Activated T-cell treated with anti-CD3 and anti-CD28 coated beads, Interleukin-2, amount 50 U/mL, for 72 hours (primary cell): Measurements from ENCODE around the gene SLC6A20. TPM values are rescaled to one million over a fixed set of nuclear protein-coding genes. Genes with fewer than 3 reads are reported as not detected.

Experiments used
- ATAC-seq, 2 donors: fragments of 150-1000 bp; cut with Tn5 transposase; replicated peaks in 1 of 2; 2 replicates each; pipeline ENCODE4 v1.10.0; 2021; ENCODE audit warnings: moderate library complexity in 2 of 2, mild to moderate bottlenecking in 1 of 2
- DNase-seq, 2 donors: peaks; one replicate each; pipeline ENCODE4 v3.0.0; 2021 to 2022; ENCODE audit warnings: mixed read lengths in 1 of 2
- H3K27ac Mint-ChIP-seq: one replicate; pipeline ENCODE4 v1.8.0; 2022; ENCODE audit warnings: mild to moderate bottlenecking, moderate library complexity, mixed read lengths
- H3K27me3 Mint-ChIP-seq: one replicate; pipeline ENCODE4 v1.8.0; 2022; ENCODE audit warnings: low read depth, mixed read lengths
- H3K36me3 Mint-ChIP-seq, 2 donors: one replicate each; pipeline ENCODE4 v1.8.0; 2022; ENCODE audit warnings: mixed read lengths in 2 of 2, mild to moderate bottlenecking in 1 of 2; ENCODE audit not compliant: insufficient read depth in 2 of 2
- H3K4me1 Mint-ChIP-seq: one replicate; pipeline ENCODE4 v1.8.0; 2022; ENCODE audit warnings: low read depth, mixed read lengths
- H3K4me3 Mint-ChIP-seq, 2 donors: one replicate each; pipeline ENCODE4 v1.8.0; 2022; ENCODE audit warnings: mild to moderate bottlenecking in 2 of 2, mixed read lengths in 2 of 2, moderate library complexity in 2 of 2
- H3K9me3 Mint-ChIP-seq, 2 donors: one replicate each; pipeline ENCODE4 v1.8.0; 2022; ENCODE audit warnings: mixed read lengths in 2 of 2
- total RNA-seq, 2 donors: library from RNA; stranded (reverse); gene quantifications; one replicate each; pipeline ENCODE4 v1.2.3, GENCODE V29; 2022

The SLC6A20 gene
- total RNA-seq, 2 donors from 2014 or later = not detected

DNA sequence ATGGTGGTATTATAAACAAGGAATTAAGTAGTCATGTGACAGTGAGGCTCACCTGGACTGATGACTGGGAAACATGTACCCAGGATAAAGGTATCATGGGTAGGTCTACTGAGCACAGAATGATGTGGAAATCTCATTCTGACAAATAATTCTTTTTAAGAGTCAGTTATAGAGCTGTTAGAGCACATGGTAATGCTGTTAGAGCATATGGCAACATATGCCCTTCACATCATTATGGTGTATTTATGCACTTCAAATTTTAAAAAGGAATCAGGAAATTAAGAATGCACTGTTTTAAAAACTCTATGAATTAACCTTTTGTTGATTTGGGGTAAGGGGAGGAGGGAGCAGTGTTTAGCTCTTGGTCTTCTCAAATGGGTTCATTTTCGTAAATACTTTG, 1.7 kb downstream of the SLC6A20 start:
- no peak overlapping the region for H3K27ac Mint-ChIP-seq
- DNase-seq (no peak), ATAC-seq (no peak)
- H3K27me3 Mint-ChIP-seq = peaks cover 70% of the 10 kb centered on the region
- peaks cover 2 to 6% of the 10 kb centered on the region in 2 donors for H3K9me3 Mint-ChIP-seq
- no peak overlapping the region for H3K4me3 Mint-ChIP-seq
- peaks cover 8% of the 10 kb centered on the region for H3K4me1 Mint-ChIP-seq
- H3K36me3 Mint-ChIP-seq = peaks cover 0 to 2% of the 10 kb centered on the region in 2 donors

DNA sequence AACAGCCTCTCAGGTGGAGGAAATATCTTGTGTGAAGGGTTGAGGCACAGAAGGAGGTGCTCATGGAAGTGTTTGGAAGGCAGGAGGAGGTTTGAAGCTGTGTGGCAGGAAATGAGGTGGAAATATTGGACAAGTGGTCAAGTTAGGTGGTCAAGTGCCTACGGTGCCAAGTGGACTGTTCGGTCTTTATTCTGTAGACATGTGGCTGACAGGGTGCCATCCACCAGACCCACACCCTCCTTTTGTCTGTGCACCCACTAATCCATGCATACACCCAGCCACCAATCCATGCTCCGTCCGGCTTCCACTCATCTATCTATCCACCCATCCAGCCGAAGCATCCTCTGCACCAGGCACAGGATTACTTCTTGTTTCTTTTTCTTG, 2.2 kb downstream of the SLC6A20 start:
- peaks cover 0 to 2% of the 10 kb centered on the region in 2 donors for H3K36me3 Mint-ChIP-seq
- no peak overlapping the region for H3K4me3 Mint-ChIP-seq
- no peak overlapping the region for H3K27ac Mint-ChIP-seq
- H3K9me3 Mint-ChIP-seq = peaks cover 2 to 6% of the 10 kb centered on the region in 2 donors
- H3K27me3 Mint-ChIP-seq = peaks cover 66% of the 10 kb centered on the region
- ATAC-seq (no peak), DNase-seq (no peak)
- H3K4me1 Mint-ChIP-seq = peaks cover 8% of the 10 kb centered on the region

DNA sequence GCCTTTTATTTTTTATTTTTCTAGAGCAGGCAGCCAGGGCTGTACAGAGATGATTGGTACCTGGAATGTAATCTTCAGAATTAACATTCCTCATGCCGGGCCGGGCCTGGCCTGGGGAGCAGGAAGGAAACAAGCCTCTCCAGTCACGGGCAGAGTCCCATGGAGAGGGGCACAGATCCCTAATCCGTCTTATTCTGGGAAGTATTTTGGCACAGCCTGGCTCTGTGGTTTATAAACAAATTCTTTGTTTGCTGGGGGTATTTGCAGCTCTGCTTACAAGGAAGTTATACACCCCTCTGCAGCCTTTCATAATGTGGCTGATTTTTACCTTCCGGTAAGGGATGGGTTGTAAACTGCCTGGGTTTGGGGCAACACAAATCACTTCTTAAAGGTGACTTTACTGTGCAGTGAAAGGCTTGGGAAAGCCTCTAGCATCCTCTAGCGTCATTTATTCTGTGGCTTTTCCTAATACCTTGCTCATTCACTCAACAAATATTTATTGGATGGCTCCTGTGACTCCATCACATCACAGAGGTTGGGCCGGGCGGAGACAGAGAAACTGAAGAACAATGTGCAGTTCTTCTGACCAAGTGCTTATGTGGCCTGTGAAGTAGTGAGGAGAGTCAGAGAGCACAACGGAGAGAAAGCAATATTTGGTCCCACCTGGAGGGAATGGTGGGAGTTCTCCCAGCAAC, 2.7 kb downstream of the SLC6A20 start:
- DNase-seq (no peak), ATAC-seq (no peak)
- H3K4me3 Mint-ChIP-seq = no peak overlapping the region
- H3K27me3 Mint-ChIP-seq = peaks cover 60% of the 10 kb centered on the region
- peaks cover 0 to 2% of the 10 kb centered on the region in 2 donors for H3K36me3 Mint-ChIP-seq
- H3K9me3 Mint-ChIP-seq = peaks cover 2 to 6% of the 10 kb centered on the region in 2 donors
- no peak overlapping the region for H3K27ac Mint-ChIP-seq
- peaks cover 8% of the 10 kb centered on the region for H3K4me1 Mint-ChIP-seq

DNA sequence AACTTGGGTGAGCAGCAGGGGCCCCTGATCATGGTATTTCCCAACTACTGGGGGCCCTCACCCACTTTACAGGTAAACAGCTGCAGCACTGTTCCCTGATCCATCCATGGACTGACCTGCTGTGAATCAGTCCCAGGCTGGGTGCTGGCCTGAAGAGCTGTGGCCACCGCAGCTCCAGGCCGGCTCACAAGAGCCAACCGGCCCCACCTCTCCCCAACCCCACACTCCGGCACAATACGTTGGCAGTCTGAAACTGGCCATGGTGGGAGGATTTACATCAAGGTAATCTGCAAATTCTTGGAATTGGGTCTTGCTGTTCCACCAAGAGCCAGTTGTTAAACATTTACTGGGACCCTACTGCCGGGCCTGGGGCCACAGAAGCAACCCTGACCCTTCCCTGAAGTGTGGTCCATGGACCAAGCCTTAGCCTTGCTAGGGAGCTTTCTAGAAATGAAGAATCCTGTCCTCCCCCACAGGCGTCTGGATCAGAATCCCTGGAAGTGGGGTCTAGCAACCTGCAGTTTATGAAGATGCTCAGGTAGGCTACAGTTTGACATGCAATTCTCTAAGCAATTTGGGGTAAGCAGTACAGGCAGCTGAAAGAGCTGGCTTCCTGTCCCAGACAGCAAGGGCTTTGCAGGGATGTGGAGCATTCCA, 3.7 kb downstream of the SLC6A20 start:
- Mint-ChIP-seq H3K27ac (no peak overlapping the region), H3K9me3 (peaks cover 2 to 6% of the 10 kb centered on the region in 2 donors), H3K27me3 (peaks cover 55% of the 10 kb centered on the region), H3K4me1 (peaks cover 8% of the 10 kb centered on the region), H3K4me3 (no peak overlapping the region), H3K36me3 (peaks cover 0 to 2% of the 10 kb centered on the region in 2 donors)
- no peak for DNase-seq
- no peak for ATAC-seq

GRCh38 chr3:45792036-45792435, 4.3 kb downstream of the SLC6A20 start:
- Mint-ChIP-seq H3K9me3 (peaks cover 2 to 6% of the 10 kb centered on the region in 2 donors), H3K27ac (no peak overlapping the region), H3K36me3 (peaks cover 0 to 2% of the 10 kb centered on the region in 2 donors), H3K4me3 (no peak overlapping the region), H3K27me3 (peaks cover 55% of the 10 kb centered on the region), H3K4me1 (peaks cover 8% of the 10 kb centered on the region)
- ATAC-seq = no peak
- DNase-seq = no peak

- DNase-seq (no peak), ATAC-seq (no peak)
- H3K9me3 Mint-ChIP-seq = peaks cover 2 to 6% of the 10 kb centered on the region in 2 donors
- H3K27ac Mint-ChIP-seq = no peak overlapping the region
- H3K4me3 Mint-ChIP-seq = no peak overlapping the region
- peaks cover 50% of the 10 kb centered on the region for H3K27me3 Mint-ChIP-seq
- peaks cover 5% of the 10 kb centered on the region for H3K4me1 Mint-ChIP-seq
- H3K36me3 Mint-ChIP-seq = peaks cover 0 to 2% of the 10 kb centered on the region in 2 donors
Observed at GRCh38 chr3:45790596-45790995, 5.7 kb downstream of the SLC6A20 start.

DNA sequence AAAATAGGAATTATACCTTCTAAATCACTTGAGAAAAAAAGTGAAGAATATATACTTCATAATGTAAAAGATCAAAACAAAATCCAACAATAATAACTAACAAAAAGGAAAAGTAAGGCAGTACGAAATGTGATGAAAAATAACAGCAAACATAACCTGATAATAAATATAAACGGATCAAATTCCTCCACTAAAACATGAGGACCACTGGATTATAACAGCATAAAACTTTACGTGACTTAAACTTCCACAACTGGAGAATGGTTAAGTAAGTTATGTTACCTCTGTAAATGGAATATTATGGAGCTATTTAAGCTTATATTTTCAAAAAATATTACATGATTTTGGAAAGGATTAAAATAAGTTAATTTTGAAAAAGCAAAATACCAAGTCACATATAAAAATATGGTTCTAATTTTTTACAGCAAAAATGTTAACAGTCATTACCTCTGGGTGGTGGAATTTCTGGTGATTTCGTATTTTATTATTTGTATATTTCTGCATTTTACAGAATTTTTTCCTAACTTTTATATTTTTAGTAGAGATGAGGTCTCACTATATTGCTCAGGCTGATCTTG, 7.0 kb downstream of the SLC6A20 start:
- no peak for DNase-seq
- Mint-ChIP-seq H3K4me3 (no peak overlapping the region), H3K9me3 (peaks cover 2 to 6% of the 10 kb centered on the region in 2 donors), H3K27me3 (peaks cover 37% of the 10 kb centered on the region), H3K4me1 (no peaks in the 10 kb centered on the region), H3K27ac (no peak overlapping the region), H3K36me3 (peaks cover 0 to 2% of the 10 kb centered on the region in 2 donors)
- ATAC-seq = no peak

- Mint-ChIP-seq H3K36me3 (peaks cover 0 to 2% of the 10 kb centered on the region in 2 donors), H3K27me3 (peaks cover 27% of the 10 kb centered on the region), H3K4me3 (no peak overlapping the region), H3K27ac (no peak overlapping the region), H3K9me3 (peaks cover 2 to 6% of the 10 kb centered on the region in 2 donors), H3K4me1 (no peaks in the 10 kb centered on the region)
- no peak for ATAC-seq
- DNase-seq = no peak
Observed at GRCh38 chr3:45787551-45787950, 8.8 kb downstream of the SLC6A20 start.

DNA sequence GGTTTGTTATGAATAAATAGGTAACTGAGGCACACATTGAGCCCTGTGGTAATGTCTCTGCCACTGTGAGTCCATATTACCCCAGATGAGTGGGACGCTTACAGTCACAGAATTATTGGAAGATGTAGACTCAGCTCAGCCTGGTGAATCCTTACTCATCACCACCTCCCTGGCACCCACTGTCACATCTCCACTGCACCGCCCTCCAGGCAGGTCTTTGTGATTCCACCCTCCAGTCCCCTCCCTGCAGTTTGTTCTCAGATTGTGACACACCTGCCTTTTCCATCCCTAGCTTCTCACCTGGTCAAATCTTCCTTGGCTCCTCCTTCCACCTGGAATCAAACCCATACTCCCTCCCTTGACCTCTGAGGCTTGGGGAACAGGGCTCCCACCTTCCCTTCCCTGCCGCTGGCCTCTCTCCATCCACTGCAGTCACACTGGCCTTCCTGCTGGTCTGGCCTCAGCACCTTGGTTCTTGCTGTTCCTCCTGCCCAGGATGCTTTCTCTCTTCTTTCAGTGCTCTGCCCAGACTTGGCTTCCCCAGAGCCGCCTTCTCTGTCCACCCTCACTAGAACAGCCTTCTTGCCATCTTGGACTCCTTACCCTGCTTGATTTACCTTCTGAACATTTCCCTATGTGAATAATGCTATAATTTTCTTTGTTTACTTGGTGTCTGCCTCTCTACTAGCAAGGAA, 9.4 kb downstream of the SLC6A20 start:
- H3K36me3 Mint-ChIP-seq = peaks cover 0 to 2% of the 10 kb centered on the region in 2 donors
- peaks cover 2 to 6% of the 10 kb centered on the region in 2 donors for H3K9me3 Mint-ChIP-seq
- peaks cover 21% of the 10 kb centered on the region for H3K27me3 Mint-ChIP-seq
- H3K4me1 Mint-ChIP-seq = no peaks in the 10 kb centered on the region
- ATAC-seq = no peak
- no peak overlapping the region for H3K4me3 Mint-ChIP-seq
- no peak overlapping the region for H3K27ac Mint-ChIP-seq
- DNase-seq = no peak

DNA sequence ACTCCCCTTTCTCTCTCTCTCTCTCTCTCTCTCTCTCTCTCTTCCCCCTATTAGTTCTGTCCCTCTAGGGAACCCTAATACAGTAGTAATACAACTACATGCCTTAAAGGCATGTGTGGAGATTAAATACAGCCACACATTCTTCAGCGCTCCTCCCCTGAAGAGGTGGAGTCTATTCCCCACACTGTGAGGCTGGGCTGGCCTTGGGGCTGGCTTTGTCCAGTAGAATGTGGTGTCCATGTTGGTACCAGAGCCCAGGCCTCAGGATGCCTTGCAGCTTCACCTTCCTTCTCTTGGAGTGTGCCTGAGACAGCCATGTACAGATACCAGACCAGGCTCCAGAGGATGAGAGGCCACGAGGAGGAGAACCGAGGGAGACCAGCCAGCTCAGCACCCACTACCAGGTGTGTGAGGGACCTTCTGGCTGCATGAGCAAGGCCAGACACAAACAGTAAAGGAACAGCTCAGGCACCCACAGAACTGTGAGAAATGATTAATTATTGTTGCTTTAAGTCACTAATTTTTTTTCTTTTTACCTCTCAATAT, 10.7 kb downstream of the SLC6A20 start:
- no peaks in the 10 kb centered on the region for H3K4me1 Mint-ChIP-seq
- no peak overlapping the region for H3K27ac Mint-ChIP-seq
- peaks cover 13% of the 10 kb centered on the region for H3K27me3 Mint-ChIP-seq
- ATAC-seq (no peak), DNase-seq (no peak)
- peaks cover 0 to 2% of the 10 kb centered on the region in 2 donors for H3K36me3 Mint-ChIP-seq
- no peak overlapping the region for H3K4me3 Mint-ChIP-seq
- peaks cover under 1 to 5% of the 10 kb centered on the region in 2 donors for H3K9me3 Mint-ChIP-seq

DNA sequence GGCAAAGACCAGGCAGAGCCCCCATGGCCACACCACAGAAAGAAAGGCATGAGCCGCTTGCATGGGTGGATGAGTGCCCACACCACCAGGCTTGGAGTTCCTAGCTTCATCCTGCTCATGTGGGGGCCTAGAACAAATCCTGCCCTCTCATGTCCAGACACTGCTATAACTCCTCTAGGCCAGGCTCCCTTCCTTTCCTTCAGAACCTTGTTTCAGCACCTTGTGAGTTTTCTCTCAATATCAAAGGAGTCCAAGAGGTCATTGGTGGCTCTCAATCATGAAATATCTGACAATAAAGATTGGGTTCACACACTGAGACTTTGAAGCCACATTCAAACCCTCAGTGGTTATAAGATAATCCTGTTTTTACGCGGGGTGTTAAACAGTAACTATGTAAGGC, 12.7 kb downstream of the SLC6A20 start:
- Mint-ChIP-seq H3K9me3 (no peaks in the 10 kb centered on the region), H3K4me1 (no peaks in the 10 kb centered on the region), H3K27ac (no peak overlapping the region), H3K36me3 (no peaks in the 10 kb centered on the region), H3K4me3 (no peak overlapping the region), H3K27me3 (peaks cover 13% of the 10 kb centered on the region)
- no peak for ATAC-seq
- no peak for DNase-seq

DNA sequence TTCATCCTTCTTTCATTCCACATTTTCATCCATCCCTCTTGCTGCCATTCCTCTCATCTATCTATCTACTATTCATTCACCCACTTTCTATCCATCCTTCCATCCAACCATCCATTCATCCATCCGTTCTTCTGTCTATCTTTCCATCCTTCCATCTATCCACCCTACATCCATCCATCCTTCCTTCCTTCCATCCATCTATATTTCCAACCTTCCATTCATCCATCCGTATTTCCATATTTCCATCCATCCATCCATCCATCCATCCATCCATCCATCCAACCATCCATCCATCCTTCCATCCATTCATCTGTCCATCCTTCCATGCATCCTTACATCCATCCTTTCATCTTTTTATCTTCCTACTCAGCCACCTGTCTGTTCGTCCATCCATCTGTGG, 14.0 kb downstream of the SLC6A20 start:
- Mint-ChIP-seq H3K27ac (no peak overlapping the region), H3K4me3 (no peak overlapping the region), H3K27me3 (peaks cover 11% of the 10 kb centered on the region), H3K4me1 (no peaks in the 10 kb centered on the region), H3K36me3 (no peaks in the 10 kb centered on the region), H3K9me3 (no peaks in the 10 kb centered on the region)
- DNase-seq (no peak), ATAC-seq (no peak)

DNA sequence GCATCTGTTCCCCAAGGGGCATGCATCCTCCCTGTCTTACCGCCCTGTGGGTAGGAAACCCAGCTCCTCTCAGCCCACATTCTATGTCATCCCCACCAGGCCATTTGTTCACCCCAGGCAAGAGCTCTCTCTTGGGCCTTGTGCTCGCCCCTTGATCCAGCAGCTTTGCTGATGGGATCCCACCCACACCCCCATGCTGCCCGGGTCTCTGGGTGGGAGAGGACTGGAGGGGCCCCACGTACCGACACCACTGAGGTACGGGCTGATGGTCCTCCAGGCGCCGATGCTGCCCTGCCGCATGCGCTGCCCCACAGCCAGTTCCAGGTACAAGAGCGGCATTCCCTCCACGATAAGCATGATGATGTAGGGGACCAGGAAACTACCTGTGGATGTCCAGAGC, 14.5 kb downstream of the SLC6A20 start:
- no peaks in the 10 kb centered on the region for H3K9me3 Mint-ChIP-seq
- no peak overlapping the region for H3K4me3 Mint-ChIP-seq
- DNase-seq = no peak
- peaks cover 6% of the 10 kb centered on the region for H3K27me3 Mint-ChIP-seq
- H3K27ac Mint-ChIP-seq = no peak overlapping the region
- no peaks in the 10 kb centered on the region for H3K36me3 Mint-ChIP-seq
- no peaks in the 10 kb centered on the region for H3K4me1 Mint-ChIP-seq
- ATAC-seq = no peak
